HPDE6-E6E7 (cell line): Measurements from ENCODE around the gene NSL1.
"Not testable (repeated sequence)": the region's sequence is repeated elsewhere in the genome, so short reads cannot be mapped to it uniquely, and the experiment has no call there.

Source experiments
- DNase-seq: peaks from one replicate; pipeline ENCODE4 v3.0.0; 2011; ENCODE audit warnings: missing footprints; ENCODE audit errors: extremely low spot score

NSL1 gene

DNA sequence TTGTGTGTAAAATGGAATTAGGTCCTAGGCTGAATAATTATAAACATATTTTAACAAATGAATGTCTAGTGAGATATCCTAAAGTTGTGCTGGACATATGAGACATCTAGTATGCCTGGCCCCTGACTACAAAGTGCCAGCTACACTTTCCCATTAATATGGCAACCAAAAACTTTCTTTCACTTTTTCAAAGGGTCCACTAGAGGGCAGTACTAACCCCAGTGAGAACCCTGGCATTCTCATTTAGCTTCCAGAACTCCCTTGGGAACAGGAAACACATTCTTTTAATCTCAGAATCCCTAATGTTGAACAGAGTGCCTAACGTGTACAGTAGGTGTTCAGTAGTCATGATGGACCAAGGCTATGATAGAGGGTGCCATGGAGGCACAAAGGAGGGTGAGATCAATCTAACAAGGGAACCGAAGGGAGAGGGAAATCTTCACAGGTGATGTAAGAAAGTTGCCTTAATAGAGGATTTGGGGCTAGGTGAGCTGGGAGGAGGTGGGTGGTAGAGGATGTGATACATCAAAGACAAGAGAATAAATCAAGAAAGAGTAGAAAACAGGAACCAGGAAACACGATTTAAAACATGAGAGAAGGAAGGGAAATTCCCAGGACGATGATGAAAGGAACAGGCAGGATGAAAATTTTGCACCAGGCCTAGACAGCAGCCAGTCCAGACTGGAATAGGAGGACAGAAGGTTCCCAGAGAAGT is 41.6 kb downstream of the NSL1 start:
- DNase-seq, result peak; percentile 50

DNA sequence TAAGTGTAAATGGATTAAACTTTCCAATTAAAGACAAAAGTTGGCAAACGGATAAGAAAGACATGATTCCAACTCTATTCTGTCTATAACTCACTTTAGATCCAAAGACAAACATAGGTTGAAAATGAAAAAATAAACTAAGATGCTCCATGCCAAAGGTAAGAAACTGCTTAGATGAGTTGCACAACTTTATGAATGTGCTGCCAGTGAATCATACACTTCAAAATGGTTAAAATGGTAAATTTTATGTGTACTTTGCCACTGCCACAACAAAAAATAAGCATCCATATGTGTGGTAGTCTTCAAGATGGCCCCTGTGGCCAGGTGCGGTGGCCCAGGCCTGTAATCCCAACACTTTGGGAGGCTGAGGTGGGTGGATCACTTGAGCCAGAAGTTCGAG is 45.0 kb downstream of the NSL1 start:
- DNase-seq, result no peak

DNA sequence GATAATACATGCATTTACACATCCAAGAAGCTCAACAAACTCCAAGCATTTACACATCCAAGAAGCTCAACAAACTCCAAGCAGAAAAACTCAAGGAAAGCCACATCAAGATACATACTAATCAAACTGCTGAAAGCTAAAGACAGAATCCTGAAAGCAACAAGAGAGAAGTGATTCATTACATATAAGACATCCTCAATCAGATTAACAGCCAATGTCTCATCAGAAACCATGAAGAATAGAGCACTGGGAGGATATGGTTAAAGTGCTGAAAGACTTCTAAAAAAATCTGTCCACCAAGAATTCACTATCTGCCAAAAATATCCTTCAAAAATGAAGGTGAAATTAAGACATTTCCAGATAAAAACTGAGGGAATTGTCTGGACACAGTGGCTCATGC is 46.3 kb downstream of the NSL1 start:
- no peak for DNase-seq

DNA sequence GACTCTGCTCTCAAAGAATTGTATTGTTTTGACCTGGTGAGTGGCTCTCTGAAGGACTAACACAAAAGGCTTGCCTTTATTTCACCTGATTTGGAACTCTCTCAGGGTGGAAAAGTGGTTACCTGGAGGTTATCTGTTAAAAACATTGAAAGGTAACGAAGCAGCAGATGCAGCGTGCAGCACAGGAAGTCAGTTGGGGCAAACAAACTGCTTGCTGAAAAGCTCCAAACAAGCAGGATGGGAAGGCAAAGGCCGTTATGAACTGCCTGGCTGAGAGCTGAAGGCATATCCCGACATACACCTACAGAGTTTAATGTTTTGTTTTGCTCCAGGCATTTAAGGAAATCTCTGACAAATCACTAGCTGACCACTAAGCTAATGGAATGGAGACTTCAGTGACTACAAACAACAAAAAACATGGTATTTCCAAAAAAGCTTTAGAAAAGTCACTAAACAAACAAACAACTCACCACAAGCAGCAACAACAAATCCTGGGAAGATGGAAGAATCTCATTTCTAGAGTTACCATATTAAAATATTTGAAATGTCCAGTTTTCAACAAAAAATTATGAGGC is 47.6 kb downstream of the NSL1 start:
- no peak for DNase-seq

DNA sequence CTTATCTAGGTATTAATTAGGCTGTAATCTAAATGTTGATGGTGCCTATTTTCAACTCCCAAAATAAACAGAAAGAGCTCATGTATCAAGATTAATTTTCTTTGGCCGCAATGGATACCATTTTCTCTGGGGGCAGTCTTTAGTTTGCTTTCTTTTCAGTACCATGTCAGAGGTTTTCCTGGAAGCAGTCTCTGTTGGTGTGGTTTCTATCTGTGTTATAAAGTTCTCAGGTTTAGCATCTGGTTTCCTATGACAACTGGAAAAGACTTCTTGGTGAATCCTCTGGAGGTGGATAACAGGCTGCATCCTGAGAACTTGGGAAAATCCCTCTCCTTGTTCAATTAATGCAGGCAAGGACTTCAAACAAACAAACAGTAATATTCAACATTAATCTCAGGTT is 53.2 kb downstream of the NSL1 start:
- no peak for DNase-seq

DNA sequence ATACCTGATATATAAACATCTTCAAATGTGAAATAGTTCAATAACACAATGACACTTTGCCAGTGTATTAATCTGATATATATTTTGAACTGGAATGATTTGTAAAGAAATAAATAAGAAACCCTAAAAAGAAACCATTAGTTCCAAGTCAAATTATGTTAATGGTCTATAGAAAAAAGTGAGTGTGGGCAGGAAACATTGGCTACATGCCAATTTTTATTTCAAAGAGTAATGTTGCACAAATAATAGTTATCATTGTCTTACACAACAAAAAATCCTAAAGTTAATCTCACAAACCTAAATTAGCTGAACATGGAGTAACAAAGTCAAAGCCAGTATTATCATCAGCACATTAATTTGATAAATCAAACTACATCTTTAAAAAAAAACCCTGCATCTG is 54.0 kb downstream of the NSL1 start:
- DNase-seq, result no peak

DNA sequence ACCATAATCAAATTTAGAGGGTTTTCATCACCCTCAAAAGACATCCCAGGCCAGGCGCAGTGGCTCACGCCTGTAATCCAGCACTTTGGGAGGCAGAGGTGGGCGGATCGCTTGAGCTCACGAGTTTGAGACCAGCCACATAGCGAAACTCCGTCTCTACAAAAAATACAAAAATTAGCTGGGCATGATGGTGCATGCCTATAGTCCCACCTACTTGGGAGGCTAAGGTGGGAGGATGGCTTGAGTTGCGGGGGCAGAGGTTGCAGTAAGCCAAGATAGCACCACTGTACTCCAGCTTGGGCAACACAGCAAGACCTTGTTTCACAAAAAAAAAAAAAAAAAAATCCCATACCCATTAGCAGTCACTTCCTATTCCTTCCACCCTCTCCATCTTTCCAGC is 58.5 kb downstream of the NSL1 start:
- no peak for DNase-seq

DNA sequence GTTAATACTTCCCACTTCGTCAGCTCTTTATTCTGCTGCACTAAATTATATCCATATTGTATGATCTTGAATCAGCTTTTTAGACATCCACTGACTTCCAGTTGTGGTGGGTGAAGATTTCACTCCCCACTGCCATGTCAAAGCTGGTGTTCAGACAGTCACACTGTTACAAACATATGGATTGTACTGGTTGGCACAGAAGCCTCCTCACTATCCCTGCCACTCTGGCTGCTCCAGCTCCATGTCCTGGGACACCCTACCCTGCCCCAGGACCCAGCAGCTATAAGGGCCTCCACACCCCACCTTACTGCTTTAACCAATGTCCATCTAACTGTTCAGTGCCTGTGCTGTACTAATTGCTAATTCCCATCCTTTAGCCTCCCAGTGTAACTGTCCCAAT is 59.9 kb downstream of the NSL1 start:
- no peak for DNase-seq

DNA sequence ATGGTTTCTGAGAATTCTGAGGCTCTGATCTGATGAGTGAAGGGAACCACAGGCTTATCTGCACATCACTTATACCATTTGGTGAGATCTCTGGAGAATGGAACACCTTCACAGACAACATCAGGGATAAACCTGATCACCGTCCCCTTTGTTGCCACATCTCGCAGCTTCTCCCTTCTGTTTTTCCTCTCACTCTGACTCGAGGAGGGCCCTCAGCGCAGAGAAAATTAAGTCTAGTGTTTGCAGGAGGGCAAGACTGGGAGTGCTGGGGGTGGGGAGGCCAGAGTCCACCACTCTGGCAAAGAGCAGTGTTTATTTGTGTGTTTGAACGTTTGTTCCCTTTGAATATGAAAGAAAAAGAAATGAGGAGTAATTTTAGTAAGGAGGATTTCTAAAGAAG is 63.0 kb downstream of the NSL1 start:
- no peak for DNase-seq

DNA sequence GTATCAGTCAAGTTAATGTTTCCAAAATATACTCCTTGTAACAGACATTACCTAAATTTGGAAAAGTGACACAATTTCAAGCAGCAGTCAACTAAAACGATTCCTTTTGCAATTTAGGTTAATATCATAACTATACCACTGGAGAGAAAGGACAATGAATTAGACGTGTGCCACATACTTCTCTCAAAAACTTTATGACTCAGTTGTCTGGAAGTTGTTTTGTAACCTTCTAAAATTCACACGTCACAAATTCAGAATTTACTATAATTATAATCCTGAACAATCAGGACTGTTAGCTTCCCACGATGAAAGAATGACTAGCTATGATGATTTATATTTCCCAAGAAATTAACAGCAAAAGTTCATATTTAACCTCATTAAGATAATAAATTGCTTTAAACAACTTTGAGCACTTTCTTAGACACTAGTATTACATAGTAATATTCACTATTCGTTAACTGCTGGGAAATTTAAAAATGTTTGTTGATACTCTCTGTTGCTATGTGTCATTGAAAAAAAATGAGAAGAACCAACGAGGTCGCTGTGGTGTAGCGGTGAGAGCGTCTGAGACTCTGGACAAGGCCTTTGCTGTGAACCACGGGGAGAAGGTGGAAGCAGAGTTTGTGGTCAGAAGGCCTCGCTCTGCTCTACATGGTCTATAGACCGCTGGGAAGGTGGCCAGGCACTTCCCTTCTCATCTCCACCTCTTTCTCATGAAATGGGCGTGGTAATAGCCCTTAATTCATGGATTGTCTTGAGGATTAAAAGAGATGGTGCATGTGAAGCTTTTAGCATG is 64.0 kb downstream of the NSL1 start:
- DNase-seq, result no peak

DNA sequence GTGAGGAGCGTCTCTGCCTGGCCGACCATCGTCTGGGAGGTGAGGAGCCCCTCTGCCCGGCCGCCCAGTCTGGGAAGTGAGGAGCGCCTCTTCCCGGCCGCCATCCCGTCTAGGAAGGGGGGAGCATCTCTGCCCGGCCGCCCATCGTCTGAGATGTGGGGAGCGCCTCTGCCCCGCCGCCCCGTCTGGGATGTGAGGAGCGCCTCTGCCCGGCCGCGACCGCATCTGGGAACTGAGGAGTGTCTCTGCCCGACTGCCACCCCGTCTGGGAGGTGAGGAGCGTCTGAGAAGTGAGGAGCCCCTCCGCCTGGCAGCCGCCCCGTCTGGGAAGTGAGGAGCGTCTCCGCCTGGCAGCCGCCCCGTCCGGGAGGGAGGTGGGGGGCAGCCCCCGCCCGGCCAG is 66.9 kb downstream of the NSL1 start:
- not testable (repeated sequence) for DNase-seq

DNA sequence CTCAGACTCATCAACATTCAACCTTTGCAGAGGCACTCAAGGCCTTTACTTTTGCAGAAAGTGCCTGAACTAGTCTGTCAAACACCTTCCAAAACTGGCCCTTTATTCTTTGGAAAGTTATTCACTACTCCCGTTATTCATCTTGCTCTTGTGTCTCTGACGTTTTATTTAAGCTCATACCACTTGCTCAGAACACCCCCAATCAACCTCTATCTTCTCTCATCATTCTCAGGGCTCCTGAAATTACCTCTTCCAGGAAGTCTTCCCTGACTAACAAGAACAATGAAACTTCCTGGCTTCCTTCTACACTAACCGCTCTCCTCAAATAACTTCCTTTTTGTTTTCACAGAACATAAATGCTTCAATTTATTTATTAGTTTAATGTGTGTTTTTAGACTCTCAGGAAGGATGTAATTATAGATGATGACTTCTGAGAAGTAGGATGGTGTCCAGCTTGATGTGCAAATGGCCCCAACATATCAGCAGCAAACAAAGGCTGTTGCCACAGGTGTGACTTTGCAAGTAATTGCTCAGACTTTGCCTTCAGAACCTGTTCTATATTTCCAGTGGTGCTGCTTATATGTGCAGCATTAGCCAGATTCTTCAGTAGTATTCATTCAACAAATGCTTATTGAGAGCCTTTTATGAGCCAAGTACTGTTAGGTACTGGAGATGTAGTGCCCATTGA is 69.2 kb downstream of the NSL1 start:
- no peak for DNase-seq

DNA sequence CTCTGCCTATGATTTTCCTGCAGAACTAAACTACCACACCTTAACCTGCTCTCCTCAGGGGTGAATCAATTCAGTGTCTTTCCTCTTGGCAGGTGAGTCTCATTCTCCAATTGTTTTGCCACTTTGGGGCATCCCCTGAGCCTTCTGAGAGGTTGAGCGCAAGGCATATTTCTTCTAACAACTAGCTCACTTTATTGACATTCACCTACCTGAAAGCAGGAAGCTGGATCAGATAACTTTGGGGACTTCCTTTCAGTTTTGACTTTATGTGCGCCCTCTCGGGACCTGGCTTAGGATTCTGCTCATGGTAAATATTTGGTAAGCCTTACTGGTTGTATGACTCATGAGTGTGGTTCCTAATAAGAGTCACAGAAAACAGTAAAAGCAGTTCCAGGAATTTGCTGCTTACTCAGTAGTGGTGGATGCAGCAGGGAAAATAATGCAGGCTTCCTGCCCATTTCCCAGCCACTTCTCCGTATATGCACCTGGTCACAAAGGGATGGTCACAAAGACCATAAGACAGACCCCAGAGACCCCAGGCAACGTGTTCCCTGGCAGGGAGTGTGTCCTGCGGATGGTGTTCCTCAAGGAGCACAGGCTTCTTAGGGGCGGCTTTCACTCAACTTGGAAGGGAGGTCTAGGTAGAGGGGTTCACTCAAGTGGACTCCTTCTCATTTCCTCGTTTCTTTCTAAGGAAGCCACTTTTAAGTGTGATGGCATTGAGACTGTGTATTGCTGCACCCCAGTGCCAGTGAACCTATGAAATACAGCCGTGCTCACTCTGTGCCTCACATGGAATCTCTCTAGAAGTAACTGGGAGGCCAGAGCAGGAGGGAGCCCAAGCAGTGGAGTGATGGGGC is 70.0 kb downstream of the NSL1 start:
- peak; percentile 27 for DNase-seq

DNA sequence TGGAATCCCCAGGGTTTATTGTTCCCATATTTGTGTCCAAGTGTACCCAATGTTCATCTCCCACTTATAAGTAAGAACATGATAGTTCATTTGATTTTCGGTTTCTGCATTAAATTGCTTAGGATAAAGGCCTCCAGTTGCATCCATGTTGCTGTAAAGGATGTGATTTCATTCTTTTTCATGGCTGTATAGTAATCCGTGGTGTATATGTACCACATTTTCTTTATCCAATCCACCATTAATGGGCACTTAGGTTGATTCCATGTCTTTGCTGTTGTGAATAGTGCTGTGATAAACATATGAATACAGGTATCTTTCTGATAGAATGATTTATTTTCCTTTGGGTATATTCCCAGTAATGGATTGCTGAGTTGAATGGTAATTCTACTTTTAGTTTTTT is 71.9 kb downstream of the NSL1 start:
- no peak for DNase-seq

DNA sequence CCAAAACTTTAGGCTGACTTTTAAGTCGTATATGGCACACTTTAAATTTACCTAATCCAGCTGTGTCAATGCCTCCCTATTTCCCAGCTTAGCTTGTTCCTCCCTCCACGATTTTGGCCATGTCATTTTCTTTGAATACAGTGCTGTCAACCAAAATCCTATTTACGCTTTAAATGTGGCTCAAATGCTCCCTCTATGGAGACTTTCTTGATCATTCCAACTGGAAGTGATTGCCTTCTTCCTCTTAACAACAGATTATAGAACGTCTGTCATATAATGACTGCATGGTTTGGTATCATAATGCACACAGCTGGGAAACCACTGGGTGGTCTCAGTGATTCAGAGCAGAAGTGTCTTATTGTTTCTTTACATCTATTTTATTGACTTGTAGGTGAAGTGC is 73.1 kb downstream of the NSL1 start:
- no peak for DNase-seq

DNA sequence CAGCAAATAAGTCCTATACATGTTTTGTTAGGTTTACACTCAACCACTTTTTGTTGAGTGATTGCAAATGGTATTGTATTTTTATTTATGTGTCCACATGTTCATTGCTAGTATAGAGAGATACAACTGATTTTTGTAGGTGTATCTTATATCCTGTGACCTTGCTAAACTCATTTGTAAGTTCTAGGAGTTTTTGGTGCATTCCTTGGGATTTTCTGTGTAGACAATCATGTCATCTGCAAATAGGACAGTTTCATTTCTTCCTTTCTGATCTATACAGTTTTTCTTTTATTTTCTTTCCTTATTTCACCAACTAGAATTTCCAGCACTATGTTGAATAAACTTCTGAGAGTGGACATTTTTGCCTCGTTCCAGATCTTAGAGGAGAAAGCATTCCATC is 75.4 kb downstream of the NSL1 start:
- no peak for DNase-seq

DNA sequence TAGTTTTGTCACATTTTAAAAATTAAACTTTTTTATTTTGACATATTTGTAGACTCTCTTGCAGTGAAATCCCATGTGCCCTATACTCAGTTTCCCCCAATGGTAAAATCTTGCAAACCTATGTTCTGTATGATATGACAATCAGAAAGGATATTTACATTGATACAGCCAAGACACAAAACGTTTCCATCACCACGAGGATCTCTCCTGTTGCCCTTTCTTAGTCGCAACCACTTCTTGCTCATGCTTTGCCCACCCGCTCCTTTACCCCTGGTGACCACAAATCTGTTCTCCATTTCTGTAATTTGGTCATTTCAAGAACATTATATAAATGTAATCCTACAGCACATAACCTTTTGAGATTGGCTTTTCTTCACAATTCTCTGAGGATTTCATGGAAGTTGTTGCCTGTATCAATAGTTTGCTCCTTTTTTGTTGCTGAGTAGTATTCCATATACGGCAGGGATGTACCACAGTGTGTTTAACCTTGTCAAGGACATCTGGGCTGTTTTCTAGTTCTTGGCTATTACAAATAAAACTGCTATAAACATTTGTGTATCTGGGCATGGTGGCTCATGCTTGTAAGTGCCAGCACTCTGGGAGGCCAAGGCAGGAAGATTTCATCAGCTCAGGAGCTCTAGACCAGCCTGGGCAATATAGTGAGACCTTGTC is 78.0 kb downstream of the NSL1 start:
- no peak for DNase-seq

DNA sequence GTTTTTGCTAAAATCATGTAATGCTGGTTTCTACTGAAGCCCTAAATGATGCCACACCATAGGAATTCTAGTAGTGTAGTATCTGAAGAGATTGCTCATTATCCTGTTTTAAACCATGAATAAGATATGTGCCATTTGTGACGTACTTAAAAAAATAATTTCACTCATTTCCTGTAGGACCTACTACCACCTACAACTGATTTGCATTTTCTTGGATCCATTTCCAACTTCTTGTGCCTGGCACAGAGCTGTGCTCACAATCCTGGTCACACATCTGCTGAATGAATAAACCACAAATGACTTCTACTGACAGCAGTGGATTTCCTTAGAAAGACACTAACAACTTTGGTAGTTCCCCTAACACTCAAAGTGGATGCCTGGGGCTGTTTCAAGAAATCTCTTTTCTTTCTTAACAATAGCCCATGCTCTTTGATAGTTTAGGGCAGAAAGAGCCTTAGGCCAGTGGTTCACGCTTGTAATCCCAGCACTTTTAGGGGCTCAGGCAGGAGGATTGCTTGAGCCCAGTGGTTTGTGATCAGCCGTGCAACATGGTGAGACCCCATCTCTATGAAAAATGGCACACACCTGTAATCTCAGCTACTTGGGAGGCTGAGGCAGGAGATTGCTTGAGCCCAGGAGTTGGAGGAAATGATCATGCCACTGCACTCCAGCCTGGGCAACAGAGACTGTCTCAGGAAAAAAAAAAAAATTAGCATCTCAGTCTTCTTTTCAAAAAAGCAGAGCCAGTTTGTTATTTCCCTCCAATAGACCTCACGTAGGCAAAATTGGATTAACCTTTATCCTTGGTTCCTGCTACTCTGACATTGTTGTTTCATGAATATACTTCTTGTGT is 78.9 kb downstream of the NSL1 start:
- no peak for DNase-seq

DNA sequence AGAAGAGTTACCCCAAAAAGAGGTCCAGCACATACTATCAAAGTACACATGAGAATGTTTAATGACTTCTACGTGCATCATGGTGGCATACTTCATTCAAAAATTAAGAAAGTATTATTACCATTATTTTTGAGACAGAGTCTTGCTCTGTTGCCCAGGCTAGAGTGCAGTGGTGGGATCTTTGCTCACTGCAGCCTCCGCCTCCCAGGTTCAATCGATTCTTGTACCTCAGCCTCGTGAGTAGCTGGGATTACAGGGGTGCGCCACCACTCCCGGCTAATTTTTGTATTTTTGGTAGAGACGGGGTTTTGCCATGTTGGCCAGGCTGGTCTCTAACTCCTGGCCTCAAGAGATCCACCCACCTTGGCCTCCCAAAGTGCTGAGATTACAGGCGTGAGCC is 79.6 kb downstream of the NSL1 start:
- not testable (repeated sequence) for DNase-seq

DNA sequence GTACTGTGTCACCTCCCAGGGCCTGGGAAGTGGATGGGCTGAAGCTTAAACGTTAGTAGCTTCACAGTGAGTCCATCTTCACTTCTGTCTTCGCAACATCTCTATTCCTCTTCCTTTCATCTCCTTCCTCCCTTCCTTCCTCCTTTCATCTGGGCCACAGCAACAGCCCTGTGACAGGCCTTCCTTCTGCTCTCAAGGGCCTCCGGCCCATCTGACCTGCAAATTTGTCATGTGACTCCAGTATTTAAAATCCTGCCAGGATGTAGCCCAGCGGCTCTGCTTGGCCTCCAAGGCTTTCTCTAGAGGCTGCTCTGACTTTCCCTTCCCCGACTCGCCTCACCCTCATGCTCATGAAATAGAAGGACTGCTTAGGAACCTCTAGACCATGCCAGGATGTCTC is 81.0 kb downstream of the NSL1 start:
- no peak for DNase-seq
